Measurements from ENCODE around the gene NMNAT2. TPM values are rescaled to one million over a fixed set of nuclear protein-coding genes. Genes with fewer than 3 reads are reported as not detected.

Gene NMNAT2
- total RNA-seq, 4 donors from 2014 or later = 0.20 to 0.48 (median 0.27) TPM; not detected in 1

GRCh38 chr1:183365676-183366075 is 52.5 kb downstream of the NMNAT2 start:
- TF ChIP-seq POLR2A (IDR thresholded peaks at IDR 0.05) (no peak), EP300 (IDR thresholded peaks at IDR 0.05; ENCODE audit: low read depth) (no peak), POLR2AphosphoS5 (IDR thresholded peaks at IDR 0.05) (no peak), CTCF (IDR thresholded peaks at IDR 0.05) (no peak)
- no peak overlapping the region for H3K27ac ChIP-seq
- WGBS, 2 donors (ENCODE audit: low coverage in 1 of 2) = 52 to 60% methylated on average over 1 to 2 of the region's 2 CpGs
- no peaks in the 10 kb centered on the region for H3K27me3 ChIP-seq
- no peak overlapping the region for H3K4me3 ChIP-seq
- no peaks in the 10 kb centered on the region for H3K36me3 ChIP-seq
- in situ Hi-C loops (cut with MboI; ENCODE audit: low pct_ligation_motif_present in 1 of 4, low pct_unique_long_range_greater_than_20kb in 1 of 4, low sequenced_read_pairs in 3 of 4) = no loop called here
- no peak for DNase-seq
- intact Hi-C loops (cut with DNase I; ENCODE audit: low total_unique reads) = no loop called here
- no peaks in the 10 kb centered on the region for H3K9me3 ChIP-seq
- H3K4me1 ChIP-seq = peaks cover 0 to 5% (median 2%) of the 10 kb centered on the region in 4 donors

GRCh38 chr1:183365093-183365492 is 53.1 kb downstream of the NMNAT2 start:
- Histone ChIP-seq H3K4me1 (peaks cover 0 to 5% (median 2%) of the 10 kb centered on the region in 4 donors), H3K4me3 (no peak overlapping the region), H3K9me3 (no peaks in the 10 kb centered on the region), H3K27me3 (no peaks in the 10 kb centered on the region), H3K27ac (no peak overlapping the region), H3K36me3 (no peaks in the 10 kb centered on the region)
- in situ Hi-C loops (cut with MboI; ENCODE audit: low pct_ligation_motif_present in 1 of 4, low pct_unique_long_range_greater_than_20kb in 1 of 4, low sequenced_read_pairs in 3 of 4) = no loop called here
- 89 to 100% methylated on average over 3 to 4 of the region's 4 CpGs for WGBS, 2 donors (ENCODE audit: low coverage in 1 of 2)
- intact Hi-C loops (cut with DNase I; ENCODE audit: low total_unique reads) = no loop called here
- no peak for DNase-seq
- no peak for TF ChIP-seq CTCF (IDR thresholded peaks at IDR 0.05)
- no peak for TF ChIP-seq POLR2A (IDR thresholded peaks at IDR 0.05)
- no peak for TF ChIP-seq EP300 (IDR thresholded peaks at IDR 0.05; ENCODE audit: low read depth)
- no peak for TF ChIP-seq POLR2AphosphoS5 (IDR thresholded peaks at IDR 0.05)

- TF ChIP-seq CTCF (IDR thresholded peaks at IDR 0.05) (no peak), EP300 (IDR thresholded peaks at IDR 0.05; ENCODE audit: low read depth) (no peak), POLR2A (IDR thresholded peaks at IDR 0.05) (no peak), POLR2AphosphoS5 (IDR thresholded peaks at IDR 0.05) (no peak)
- H3K4me1 ChIP-seq = no peaks in the 10 kb centered on the region
- no peak for DNase-seq
- no peaks in the 10 kb centered on the region for H3K9me3 ChIP-seq
- in situ Hi-C loops (cut with MboI; ENCODE audit: low pct_ligation_motif_present in 1 of 4, low pct_unique_long_range_greater_than_20kb in 1 of 4, low sequenced_read_pairs in 3 of 4) (no loop called here), intact Hi-C loops (cut with DNase I; ENCODE audit: low total_unique reads) (no loop called here)
- no peaks in the 10 kb centered on the region for H3K36me3 ChIP-seq
- no peaks in the 10 kb centered on the region for H3K27me3 ChIP-seq
- H3K4me3 ChIP-seq = no peak overlapping the region
- H3K27ac ChIP-seq = no peak overlapping the region
- 80 to 90% methylated on average over 3 of the region's 3 CpGs for WGBS, 2 donors (ENCODE audit: low coverage in 1 of 2)
Observed at GRCh38 chr1:183363972-183364371, 54.2 kb downstream of the NMNAT2 start.

GRCh38 chr1:183361081-183361480 is 57.1 kb downstream of the NMNAT2 start:
- H3K4me3 ChIP-seq = no peak overlapping the region
- H3K36me3 ChIP-seq = no peaks in the 10 kb centered on the region
- no peaks in the 10 kb centered on the region for H3K27me3 ChIP-seq
- intact Hi-C loops (cut with DNase I; ENCODE audit: low total_unique reads) = no loop called here
- TF ChIP-seq CTCF (IDR thresholded peaks at IDR 0.05) (no peak), POLR2A (IDR thresholded peaks at IDR 0.05) (no peak), POLR2AphosphoS5 (IDR thresholded peaks at IDR 0.05) (no peak), EP300 (IDR thresholded peaks at IDR 0.05; ENCODE audit: low read depth) (no peak)
- H3K9me3 ChIP-seq = no peaks in the 10 kb centered on the region
- no peaks in the 10 kb centered on the region for H3K4me1 ChIP-seq
- in situ Hi-C loops (cut with MboI; ENCODE audit: low pct_ligation_motif_present in 1 of 4, low pct_unique_long_range_greater_than_20kb in 1 of 4, low sequenced_read_pairs in 3 of 4) = no loop called here
- 40 to 70% methylated on average over 2 to 4 of the region's 4 CpGs for WGBS, 2 donors (ENCODE audit: low coverage in 1 of 2)
- H3K27ac ChIP-seq = no peak overlapping the region
- DNase-seq = no peak

All from transverse colon (tissue), 4 donors.